Gastroesophageal sphincter (tissue), 3 donors: ENCODE results near the gene HBG2.

ENCODE experiments used
- POLR2A ChIP-seq, 2 donors: fragments of 450-650 bp; IDR thresholded peaks; one replicate each; pipeline ENCODE4 v1.6.1; 2017; ENCODE audit warnings: antibody characterized with exemption in 2 of 2, mild to moderate bottlenecking in 2 of 2, moderate library complexity in 1 of 2
- POLR2AphosphoS5 ChIP-seq: sonication (generic); formaldehyde crosslinking; IDR thresholded peaks from one replicate; pipeline ENCODE4 v1.6.1; 2017; ENCODE audit warnings: antibody characterized with exemption
- TF ChIP-seq, protein P1 (sequence below), 4 experiments: fragments of 200-600 bp in 2 of 4; fragments of 450-650 bp in 2 of 4; sonication (generic) in 1 of 4; IDR thresholded peaks; one replicate each; pipeline ENCODE4 v1.5.1; 2017 to 2019; ENCODE audit warnings: antibody characterized with exemption in 4 of 4, mild to moderate bottlenecking in 2 of 4, moderate library complexity in 2 of 4

DNA sequence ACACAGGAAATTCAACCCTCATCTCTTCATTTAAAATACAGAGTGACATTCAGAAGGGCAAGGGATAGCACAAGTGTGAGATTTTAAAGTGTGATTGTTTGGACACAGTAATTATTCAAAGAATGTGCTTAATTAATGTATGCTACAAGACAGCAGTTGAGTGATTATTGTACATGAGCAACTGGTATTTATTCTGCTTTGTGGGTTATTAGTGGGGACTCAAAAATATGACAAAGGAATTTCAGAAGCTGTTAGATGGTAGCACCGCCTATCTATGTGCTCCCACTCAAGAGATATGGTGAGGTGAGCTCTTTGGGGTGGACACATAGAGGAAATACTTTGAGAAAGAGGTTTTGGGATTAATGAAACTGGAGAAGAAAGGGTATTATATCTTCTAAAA lies 14.5 kb downstream of the HBG2 start:
- TF ChIP-seq POLR2A (IDR thresholded peaks at IDR 0.05) (no peak), POLR2AphosphoS5 (no peak)
- TF ChIP-seq, protein P1, sequence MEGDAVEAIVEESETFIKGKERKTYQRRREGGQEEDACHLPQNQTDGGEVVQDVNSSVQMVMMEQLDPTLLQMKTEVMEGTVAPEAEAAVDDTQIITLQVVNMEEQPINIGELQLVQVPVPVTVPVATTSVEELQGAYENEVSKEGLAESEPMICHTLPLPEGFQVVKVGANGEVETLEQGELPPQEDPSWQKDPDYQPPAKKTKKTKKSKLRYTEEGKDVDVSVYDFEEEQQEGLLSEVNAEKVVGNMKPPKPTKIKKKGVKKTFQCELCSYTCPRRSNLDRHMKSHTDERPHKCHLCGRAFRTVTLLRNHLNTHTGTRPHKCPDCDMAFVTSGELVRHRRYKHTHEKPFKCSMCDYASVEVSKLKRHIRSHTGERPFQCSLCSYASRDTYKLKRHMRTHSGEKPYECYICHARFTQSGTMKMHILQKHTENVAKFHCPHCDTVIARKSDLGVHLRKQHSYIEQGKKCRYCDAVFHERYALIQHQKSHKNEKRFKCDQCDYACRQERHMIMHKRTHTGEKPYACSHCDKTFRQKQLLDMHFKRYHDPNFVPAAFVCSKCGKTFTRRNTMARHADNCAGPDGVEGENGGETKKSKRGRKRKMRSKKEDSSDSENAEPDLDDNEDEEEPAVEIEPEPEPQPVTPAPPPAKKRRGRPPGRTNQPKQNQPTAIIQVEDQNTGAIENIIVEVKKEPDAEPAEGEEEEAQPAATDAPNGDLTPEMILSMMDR (IDR thresholded peaks at IDR 0.05), result no peak
